T-helper 17 cell (primary cell): ENCODE measurements around the gene TASOR2. TPM values are rescaled to one million over a fixed set of nuclear protein-coding genes. Genes with fewer than 3 reads are reported as not detected.
A peak's percentile ranks its signal among the peaks of the same experiment; 100 is the strongest.

Source experiments
- ATAC-seq: fragments of 150-1000 bp; cut with Tn5 transposase; 2 replicates; pipeline ENCODE4 v1.10.0; 2021; ENCODE audit warnings: mild to moderate bottlenecking, moderate library complexity
- DNase-seq, 3 donors: peaks; one replicate each; pipeline versions ENCODE4 v3.0.0 to v3.0.0-alpha.2; 2020 to 2021
- H3K9me3 ChIP-seq: one replicate; pipeline ENCODE4 v1.7.0; 2013; ENCODE audit warnings: low read length, mild to moderate bottlenecking; ENCODE audit not compliant: control insufficient read depth, poor library complexity, severe bottlenecking
- H3K27ac Mint-ChIP-seq: one replicate; pipeline ENCODE4 v1.8.0; 2022; ENCODE audit warnings: mild to moderate bottlenecking, moderate library complexity, mixed read lengths
- H3K27me3 Mint-ChIP-seq: one replicate; pipeline ENCODE4 v1.8.0; 2022; ENCODE audit warnings: mixed read lengths
- H3K36me3 Mint-ChIP-seq: one replicate; pipeline ENCODE4 v1.8.0; 2022; ENCODE audit warnings: low read depth, mixed read lengths
- H3K4me1 Mint-ChIP-seq: one replicate; pipeline ENCODE4 v1.8.0; 2022; ENCODE audit warnings: mild to moderate bottlenecking, mixed read lengths
- H3K4me3 Mint-ChIP-seq: one replicate; pipeline ENCODE4 v1.8.0; 2022; ENCODE audit warnings: mild to moderate bottlenecking, moderate library complexity, mixed read lengths
- total RNA-seq, 4 donors: library from RNA in 2 of 4; stranded (reverse) in 2 of 4; gene quantifications; one replicate each; pipeline ENCODE4 v1.2.3 and lab custom pipeline; 2022 to 2026

TASOR2 gene
- total RNA-seq, 2 donors from 2014 or later: 50.6 to 63.6 TPM

DNA sequence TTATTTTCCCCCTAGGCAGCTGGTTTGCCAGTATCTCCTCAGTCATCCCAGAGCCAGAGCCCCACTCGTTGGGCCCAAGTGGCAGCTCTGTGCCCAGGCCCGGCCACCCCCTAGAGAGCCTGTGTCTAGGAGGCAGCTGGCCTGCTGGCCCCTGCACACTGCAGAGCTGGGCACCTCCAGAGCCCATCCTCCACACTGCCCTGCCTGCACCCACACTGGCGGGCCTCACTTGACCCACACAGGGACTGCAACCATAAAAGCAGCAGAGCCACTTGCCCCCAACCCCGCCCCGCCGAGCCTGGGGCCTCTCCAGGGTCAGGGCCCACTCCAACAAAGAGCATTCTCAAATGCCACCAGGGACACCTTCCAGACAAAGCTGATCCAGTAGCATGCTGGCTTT, 23.6 kb upstream of the TASOR2 start:
- no peak for ATAC-seq
- Mint-ChIP-seq H3K4me3 (no peak overlapping the region), H3K27ac (peak overlapping the region; percentile 77), H3K27me3 (no peaks in the 10 kb centered on the region), H3K36me3 (no peaks in the 10 kb centered on the region), H3K4me1 (peaks cover 46% of the 10 kb centered on the region)
- no peak for DNase-seq
- H3K9me3 ChIP-seq: no peaks in the 10 kb centered on the region

DNA sequence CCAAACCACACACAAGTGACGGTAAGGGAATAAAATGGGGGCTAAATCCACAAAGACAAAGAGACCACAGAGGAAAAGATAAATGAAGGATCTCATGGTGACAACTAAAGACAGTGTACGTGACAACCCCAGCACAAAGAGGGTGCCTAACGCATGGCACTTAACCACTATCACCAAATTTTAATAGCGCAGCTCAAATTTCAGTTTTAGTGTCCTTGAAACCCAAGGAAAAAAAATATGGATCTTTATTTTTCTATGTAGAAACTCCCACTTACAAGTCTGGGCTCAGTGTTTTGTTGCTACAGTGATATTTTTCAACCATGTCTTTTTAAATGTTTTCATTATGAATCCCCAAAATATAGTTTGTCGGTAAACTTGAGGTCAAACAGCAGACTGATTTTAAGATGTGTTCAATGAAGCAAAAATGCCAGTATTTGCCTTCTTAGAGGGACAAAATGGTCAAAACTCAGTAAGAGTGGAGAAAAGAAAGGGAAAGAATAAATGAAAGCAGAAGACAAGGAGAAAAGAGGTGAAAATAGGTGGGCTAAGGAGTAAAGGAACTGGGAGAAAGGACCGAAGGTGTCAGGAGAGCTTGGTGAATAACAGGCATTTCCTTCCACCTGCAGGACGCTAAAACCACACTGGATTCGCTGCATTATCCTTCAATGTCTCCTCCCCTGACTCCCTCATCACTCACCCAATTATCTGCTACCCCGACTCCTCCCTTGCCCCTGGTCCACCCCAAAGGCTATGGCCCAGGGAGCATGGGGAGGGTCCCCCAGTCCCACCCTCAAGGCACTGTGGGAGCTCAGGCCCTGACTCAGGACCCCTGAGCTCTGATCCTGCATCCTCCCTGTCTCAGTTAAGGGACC, 21.7 kb upstream of the TASOR2 start:
- no peaks in the 10 kb centered on the region for H3K27me3 Mint-ChIP-seq
- DNase-seq (no peak), ATAC-seq (no peak)
- H3K4me3 Mint-ChIP-seq: no peak overlapping the region
- H3K9me3 ChIP-seq: no peaks in the 10 kb centered on the region
- H3K36me3 Mint-ChIP-seq: no peaks in the 10 kb centered on the region
- H3K4me1 Mint-ChIP-seq: peaks cover 41% of the 10 kb centered on the region
- H3K27ac Mint-ChIP-seq: no peak overlapping the region

DNA sequence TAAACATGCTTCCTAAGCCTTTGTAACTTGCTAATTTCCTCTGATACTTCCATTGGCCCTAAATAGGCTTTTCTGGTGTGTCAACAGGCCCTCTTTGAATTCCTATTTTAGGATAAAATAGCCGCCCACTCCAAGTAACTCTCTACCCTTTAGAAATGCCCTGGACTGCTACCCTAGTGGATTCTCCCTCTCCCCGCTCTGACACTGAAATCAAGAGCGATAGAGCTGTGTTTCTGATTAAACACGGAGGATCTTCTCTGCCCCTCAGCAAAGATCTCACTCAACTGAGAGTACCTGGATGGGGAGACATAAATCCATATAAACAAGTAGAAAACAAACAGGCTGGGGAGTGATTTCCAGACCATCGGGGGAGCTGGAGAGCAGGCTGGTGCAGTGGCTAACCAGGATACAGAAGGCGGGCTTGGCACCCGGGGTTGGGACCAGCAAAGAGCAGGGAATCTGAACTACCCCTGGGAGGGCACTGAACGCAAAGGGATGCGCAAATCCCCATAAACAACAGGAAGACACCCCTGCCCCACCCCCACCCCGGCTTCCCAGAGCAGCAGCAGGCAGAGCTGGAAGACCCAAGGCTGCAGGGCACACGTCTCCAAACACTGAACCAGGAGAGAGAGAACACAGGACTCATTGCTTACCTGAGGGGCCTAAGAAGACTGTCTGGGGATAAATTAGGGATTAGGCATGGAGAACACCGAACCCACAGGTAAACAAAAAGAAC, 20.8 kb upstream of the TASOR2 start:
- no peak overlapping the region for H3K4me3 Mint-ChIP-seq
- no peak overlapping the region for H3K27ac Mint-ChIP-seq
- no peaks in the 10 kb centered on the region for H3K36me3 Mint-ChIP-seq
- no peaks in the 10 kb centered on the region for H3K27me3 Mint-ChIP-seq
- no peaks in the 10 kb centered on the region for H3K9me3 ChIP-seq
- ATAC-seq: no peak
- peaks cover 39% of the 10 kb centered on the region for H3K4me1 Mint-ChIP-seq
- DNase-seq: no peak

DNA sequence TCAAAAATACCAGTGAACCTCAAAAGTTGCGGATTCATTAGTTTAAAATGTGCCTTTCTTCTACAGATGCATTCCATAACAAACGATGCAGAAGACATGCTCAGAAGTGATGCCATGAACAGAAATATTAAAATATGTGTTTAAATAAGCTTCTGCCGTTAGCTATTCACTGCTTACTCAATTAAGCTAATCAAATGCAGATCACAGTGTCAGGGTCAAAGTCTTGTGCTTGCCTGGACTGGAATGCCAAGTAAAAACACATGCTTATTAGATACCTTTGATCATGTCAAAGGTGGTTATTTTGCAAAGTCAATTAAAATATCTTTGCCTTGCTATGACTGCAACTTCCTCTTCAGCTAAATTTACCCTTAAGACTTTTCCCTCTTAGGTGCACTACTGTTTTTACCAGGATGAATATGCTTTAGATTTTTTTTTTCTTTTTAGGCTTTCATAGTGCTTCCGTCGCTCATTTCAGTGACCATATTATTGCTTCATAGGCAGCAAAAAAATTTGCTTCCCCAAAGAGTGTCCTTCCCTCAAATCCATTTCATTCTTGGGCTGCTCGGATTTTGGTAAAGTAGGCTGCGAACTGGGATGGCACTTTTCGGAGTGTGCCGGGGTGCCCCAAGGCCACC, 19.1 kb upstream of the TASOR2 start:
- peak; percentile 4 for ATAC-seq
- no peak for DNase-seq
- no peak overlapping the region for H3K27ac Mint-ChIP-seq

DNA sequence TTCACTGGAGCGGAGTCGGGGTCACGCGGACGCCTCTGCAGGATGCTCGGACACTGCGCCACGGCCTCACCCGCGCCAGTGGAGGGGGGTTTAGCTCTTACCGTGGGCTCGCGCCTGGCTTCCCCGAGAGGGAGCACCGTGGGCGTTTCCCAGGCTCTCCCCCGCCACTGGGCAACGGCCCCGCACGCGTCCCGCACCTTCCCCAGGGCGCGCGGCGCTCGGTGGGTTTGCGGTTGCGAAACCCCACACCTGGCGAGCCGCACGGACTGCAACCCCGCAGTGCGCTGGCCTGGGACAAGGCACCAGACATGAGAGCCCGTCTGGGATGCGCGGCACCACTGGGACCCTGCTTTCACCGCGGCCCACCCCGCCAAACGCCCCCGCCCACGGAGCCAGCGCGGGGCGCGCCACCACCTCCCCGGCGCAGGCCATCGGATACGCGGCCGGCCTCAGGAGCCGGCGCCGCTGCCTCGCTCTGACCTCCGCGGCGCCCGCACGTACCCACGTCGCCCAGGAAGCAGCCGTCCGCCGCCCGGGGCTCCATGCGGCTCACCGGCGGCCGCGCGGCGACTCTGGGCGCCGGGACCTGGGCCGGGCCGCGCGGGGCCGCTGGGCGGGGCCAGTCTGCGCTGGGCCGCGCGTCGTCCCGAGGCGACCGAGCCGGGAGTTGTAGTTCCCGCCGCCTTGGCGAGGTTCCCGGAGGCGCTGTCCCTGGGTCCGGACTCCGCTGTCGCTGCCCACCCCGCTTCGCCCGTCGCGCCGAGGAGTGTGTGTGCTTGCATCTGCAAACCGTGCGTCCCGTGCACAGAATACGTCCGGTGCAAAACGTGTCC, 18.4 kb upstream of the TASOR2 start, which contains the start of gene ASB13:
Gene ASB13 (minus strand): TSS at position 588 of the 833 bp plus-strand sequence. CDS start 44 bp downstream, at position 544.
- no peak within 1 kb of the TSS for H3K27ac Mint-ChIP-seq
- ATAC-seq (peak; percentile 90), DNase-seq (peak in 2 of 3 donors; percentile 14 to 24)
- H3K4me3 Mint-ChIP-seq: peak within 1 kb of the TSS; percentile 94
- peaks cover 21% of the 10 kb centered on the region for H3K4me1 Mint-ChIP-seq
- no peaks in the 10 kb centered on the region for H3K36me3 Mint-ChIP-seq
- H3K27me3 Mint-ChIP-seq: no peaks in the 10 kb centered on the region
- no peaks in the 10 kb centered on the region for H3K9me3 ChIP-seq

More for the DNA sequence above, 19.1 kb upstream of the TASOR2 start:
- H3K4me1 Mint-ChIP-seq: peaks cover 27% of the 10 kb centered on the region
- H3K27me3 Mint-ChIP-seq: no peaks in the 10 kb centered on the region
- peak overlapping the region; percentile 94 for H3K4me3 Mint-ChIP-seq
- no peaks in the 10 kb centered on the region for H3K9me3 ChIP-seq
- no peaks in the 10 kb centered on the region for H3K36me3 Mint-ChIP-seq

DNA sequence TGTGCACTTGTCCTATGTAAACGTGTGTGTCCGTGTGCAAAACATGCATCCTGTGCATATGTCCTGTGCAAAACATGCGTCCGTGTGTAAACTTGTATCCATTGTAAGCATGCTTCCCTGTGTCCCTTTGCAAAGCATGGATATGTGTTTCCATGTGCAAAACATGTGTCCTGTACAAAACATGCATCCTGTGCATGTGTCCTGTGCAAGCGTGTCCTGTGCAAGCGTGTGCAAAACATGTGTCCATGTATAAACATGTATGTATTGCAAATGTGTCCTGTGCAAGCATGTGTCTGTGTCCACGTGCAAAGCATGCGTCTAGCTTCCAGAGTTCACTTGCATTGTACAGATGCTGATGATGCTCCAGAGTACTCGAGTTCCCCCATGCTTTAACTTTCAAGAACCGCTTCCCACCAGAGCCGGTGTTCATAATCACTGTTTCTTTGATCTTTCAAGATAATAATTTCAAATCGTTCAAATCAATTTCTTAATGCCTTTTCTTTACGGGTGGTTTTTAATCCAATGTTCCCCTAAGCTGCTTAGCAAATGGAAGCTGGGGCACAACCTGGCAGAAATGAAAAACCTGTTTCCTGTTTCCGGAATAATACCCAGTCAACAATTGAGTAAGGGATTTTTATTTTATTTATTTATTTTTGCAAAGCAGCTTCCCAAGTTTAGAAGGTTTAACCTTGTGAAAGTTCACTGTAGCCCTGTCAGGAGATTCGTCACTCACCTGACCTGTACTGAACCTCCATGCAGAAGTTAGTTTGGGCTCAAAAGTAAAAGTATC, 17.6 kb upstream of the TASOR2 start:
- DNase-seq (no peak), ATAC-seq (peak; percentile 11)
- H3K27me3 Mint-ChIP-seq: no peaks in the 10 kb centered on the region
- no peaks in the 10 kb centered on the region for H3K9me3 ChIP-seq
- H3K4me3 Mint-ChIP-seq: peak overlapping the region; percentile 94
- H3K4me1 Mint-ChIP-seq: peaks cover 21% of the 10 kb centered on the region
- H3K27ac Mint-ChIP-seq: no peak overlapping the region
- no peaks in the 10 kb centered on the region for H3K36me3 Mint-ChIP-seq

DNA sequence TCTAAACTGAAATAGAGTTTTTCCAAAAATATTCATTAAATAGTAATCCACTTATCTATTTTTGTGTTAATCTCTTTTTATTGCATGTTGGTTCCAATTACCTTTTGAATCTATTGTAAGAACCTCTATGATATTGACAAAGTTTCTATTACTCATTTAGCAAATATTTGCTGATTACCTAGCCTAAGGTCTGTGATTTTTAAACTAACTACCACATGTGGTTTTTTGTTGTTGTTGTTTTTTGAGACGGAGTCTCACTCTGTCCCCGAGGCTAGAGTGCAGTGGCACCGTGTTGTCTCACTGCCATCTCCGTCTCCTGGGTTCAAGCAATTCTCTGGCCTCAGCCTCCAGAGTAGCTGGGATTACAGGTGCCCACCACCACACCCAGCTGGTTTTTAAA, 16.2 kb upstream of the TASOR2 start:
- ATAC-seq (no peak), DNase-seq (no peak)
- no peaks in the 10 kb centered on the region for H3K36me3 Mint-ChIP-seq
- H3K4me1 Mint-ChIP-seq: peaks cover 19% of the 10 kb centered on the region
- no peaks in the 10 kb centered on the region for H3K9me3 ChIP-seq
- H3K27me3 Mint-ChIP-seq: no peaks in the 10 kb centered on the region
- H3K27ac Mint-ChIP-seq: no peak overlapping the region
- H3K4me3 Mint-ChIP-seq: no peak overlapping the region

DNA sequence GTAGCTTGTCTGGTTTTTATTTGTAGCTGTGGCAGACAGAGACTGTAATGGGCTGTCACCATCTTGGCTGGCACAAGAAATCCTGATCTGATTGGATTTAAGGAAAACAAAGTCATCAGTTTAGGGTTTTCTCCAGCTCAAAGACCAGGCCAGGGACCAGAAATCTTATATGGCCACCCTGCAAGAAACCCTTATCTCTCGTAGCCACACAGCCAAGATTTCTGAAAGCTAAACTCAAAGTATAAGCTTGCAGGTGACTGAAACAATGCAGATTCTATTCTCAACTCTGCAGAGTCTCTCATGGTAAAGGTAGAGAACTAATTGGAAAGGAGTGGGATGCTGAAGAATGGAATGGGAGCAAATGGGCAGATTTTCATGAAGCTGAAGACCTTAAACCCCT, 15.0 kb upstream of the TASOR2 start:
- peaks cover 11% of the 10 kb centered on the region for H3K4me1 Mint-ChIP-seq
- no peak for DNase-seq
- H3K27me3 Mint-ChIP-seq: no peaks in the 10 kb centered on the region
- no peak overlapping the region for H3K4me3 Mint-ChIP-seq
- ATAC-seq: no peak
- no peak overlapping the region for H3K27ac Mint-ChIP-seq
- no peaks in the 10 kb centered on the region for H3K36me3 Mint-ChIP-seq
- no peaks in the 10 kb centered on the region for H3K9me3 ChIP-seq

DNA sequence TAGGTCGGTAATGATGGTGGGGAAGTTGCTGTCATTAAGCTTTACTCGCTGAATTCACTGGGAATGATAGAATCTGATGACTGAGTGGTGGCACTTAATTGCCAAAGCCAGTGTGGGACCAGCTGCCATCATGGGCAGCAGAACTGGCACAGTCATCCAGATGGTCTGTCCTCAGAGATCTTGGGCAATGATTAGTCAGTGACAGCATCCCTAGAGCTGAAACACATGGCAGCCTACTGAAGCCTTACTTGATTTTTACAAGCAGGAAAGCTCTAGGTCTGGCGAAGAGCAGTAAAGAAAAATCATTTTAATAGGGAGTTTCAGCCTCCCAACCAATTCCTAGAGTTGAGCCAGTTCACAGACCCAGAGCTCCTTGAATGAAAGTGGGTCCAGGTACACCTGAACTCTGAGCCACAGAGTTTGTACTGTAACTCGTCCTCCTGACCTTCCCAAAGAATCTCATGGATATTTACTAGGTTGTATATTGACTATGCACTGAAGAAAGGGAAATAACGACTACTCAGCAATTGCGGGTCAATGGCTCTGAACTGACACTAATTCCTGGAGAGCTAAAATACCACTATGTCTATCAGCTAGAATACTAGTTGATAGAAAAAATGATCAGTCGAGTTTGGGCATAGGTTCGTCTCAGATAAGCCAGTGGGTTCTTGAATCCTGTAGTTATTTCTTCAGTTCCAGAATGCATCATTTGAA, 13.8 kb upstream of the TASOR2 start:
- H3K27ac Mint-ChIP-seq: no peak overlapping the region
- H3K27me3 Mint-ChIP-seq: no peaks in the 10 kb centered on the region
- no peaks in the 10 kb centered on the region for H3K9me3 ChIP-seq
- DNase-seq (no peak), ATAC-seq (no peak)
- H3K4me3 Mint-ChIP-seq: no peak overlapping the region
- peaks cover 8% of the 10 kb centered on the region for H3K4me1 Mint-ChIP-seq
- no peaks in the 10 kb centered on the region for H3K36me3 Mint-ChIP-seq

DNA sequence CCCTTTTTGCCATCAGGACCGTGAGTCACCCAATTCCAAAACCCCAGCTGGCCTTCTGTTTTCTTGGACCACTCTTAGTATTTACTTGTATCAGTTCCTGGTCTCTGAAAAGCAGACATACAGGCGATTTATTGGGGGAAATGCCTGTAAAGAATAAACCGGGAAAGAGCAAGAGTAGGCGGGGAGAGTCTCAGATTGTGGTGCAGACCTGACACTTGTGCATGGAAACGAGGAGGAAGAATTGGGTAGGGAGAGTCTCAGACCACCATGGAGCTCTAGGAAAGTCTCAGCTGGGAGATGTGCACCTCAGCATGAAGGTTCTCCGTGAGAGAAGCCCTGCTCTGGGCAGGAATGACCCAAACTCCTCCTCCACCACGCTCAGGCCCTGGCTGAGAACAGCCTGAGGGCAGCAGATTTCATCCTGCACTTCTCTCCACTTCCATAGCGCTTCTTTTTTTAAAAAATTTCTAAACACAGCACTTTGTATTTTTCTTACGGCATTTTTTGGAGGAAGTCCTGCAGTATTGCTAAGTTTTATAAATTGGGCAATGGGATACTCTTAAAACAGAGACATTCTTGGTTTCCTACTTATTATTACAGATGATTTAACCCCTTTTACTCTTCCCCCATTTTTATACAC, 6.1 kb upstream of the TASOR2 start:
- DNase-seq (no peak), ATAC-seq (no peak)
- H3K4me3 Mint-ChIP-seq: no peak overlapping the region
- no peak overlapping the region for H3K27ac Mint-ChIP-seq
- H3K36me3 Mint-ChIP-seq: peaks cover 6% of the 10 kb centered on the region
- H3K27me3 Mint-ChIP-seq: peaks cover 34% of the 10 kb centered on the region
- peaks cover 3% of the 10 kb centered on the region for H3K4me1 Mint-ChIP-seq
- no peaks in the 10 kb centered on the region for H3K9me3 ChIP-seq

DNA sequence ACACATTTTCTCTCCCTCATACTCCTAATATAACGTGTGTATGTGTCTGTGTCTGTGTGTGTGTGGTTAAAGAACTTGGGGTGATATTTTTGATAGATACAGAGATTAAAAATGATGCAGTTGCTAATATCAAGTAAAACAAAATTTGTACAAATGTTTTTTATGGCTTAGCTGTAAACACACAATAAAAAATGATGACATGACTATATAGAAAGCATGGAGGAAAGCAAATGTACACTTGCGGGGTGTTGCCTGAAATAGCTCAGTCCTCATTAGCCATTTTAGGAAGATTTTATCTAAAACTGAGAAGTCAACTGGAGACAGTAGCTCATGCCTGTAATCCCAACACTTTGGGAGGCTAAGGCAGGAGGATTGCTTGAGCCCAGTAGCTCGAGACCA, 5.6 kb upstream of the TASOR2 start:
- peaks cover 6% of the 10 kb centered on the region for H3K36me3 Mint-ChIP-seq
- DNase-seq: no peak
- no peak for ATAC-seq
- H3K27ac Mint-ChIP-seq: no peak overlapping the region
- H3K4me3 Mint-ChIP-seq: no peak overlapping the region
- peaks cover 34% of the 10 kb centered on the region for H3K27me3 Mint-ChIP-seq
- peaks cover 6% of the 10 kb centered on the region for H3K4me1 Mint-ChIP-seq
- H3K9me3 ChIP-seq: no peaks in the 10 kb centered on the region
